HUES48 (cell line): Measurements from ENCODE around the gene CDH18.
A peak's percentile ranks its signal among the peaks of the same experiment; 100 is the strongest.

Source experiments
- H3K27ac ChIP-seq: one replicate; pipeline ENCODE4 v1.7.0; 2013; ENCODE audit warnings: low read depth, low read length, inconsistent platforms
- H3K27me3 ChIP-seq: 2 replicates; pipeline ENCODE4 v1.6.1; 2013; ENCODE audit warnings: mild to moderate bottlenecking, low read length; ENCODE audit not compliant: control insufficient read depth, insufficient read depth
- H3K36me3 ChIP-seq: 2 replicates; pipeline ENCODE4 v1.6.1; 2013; ENCODE audit warnings: low read length; ENCODE audit not compliant: control insufficient read depth, insufficient read depth
- H3K4me1 ChIP-seq: 2 replicates; pipeline ENCODE4 v1.6.1; 2013; ENCODE audit warnings: mild to moderate bottlenecking, low read length; ENCODE audit not compliant: control insufficient read depth, insufficient read depth
- H3K4me3 ChIP-seq: 2 replicates; pipeline ENCODE4 v1.5.1; 2013; ENCODE audit warnings: mild to moderate bottlenecking, low read depth, low read length
- H3K9ac ChIP-seq: 2 replicates; pipeline ENCODE4 v1.6.1; 2013; ENCODE audit warnings: mild to moderate bottlenecking, low read depth, low read length, moderate library complexity
- H3K9me3 ChIP-seq: 2 replicates; pipeline ENCODE4 v1.6.1; 2013; ENCODE audit warnings: low read length; ENCODE audit not compliant: control insufficient read depth, insufficient read depth

The CDH18 gene

GRCh38 chr5:19900269-19900668, 87.7 kb downstream of the CDH18 start:
- Histone ChIP-seq H3K36me3 (no peaks in the 10 kb centered on the region), H3K4me3 (no peak overlapping the region), H3K4me1 (no peaks in the 10 kb centered on the region), H3K9ac (no peak overlapping the region), H3K27me3 (no peaks in the 10 kb centered on the region), H3K9me3 (no peaks in the 10 kb centered on the region), H3K27ac (no peak overlapping the region)

GRCh38 chr5:19891658-19892057, 96.3 kb downstream of the CDH18 start:
- Histone ChIP-seq H3K27ac (no peak overlapping the region), H3K27me3 (no peaks in the 10 kb centered on the region), H3K9me3 (no peaks in the 10 kb centered on the region), H3K4me1 (peaks cover 19% of the 10 kb centered on the region), H3K36me3 (no peaks in the 10 kb centered on the region), H3K9ac (no peak overlapping the region), H3K4me3 (no peak overlapping the region)

GRCh38 chr5:19886123-19886917, 101.7 kb downstream of the CDH18 start:
- no peak overlapping the region for H3K27ac ChIP-seq
- peaks cover 29% of the 10 kb centered on the region for H3K4me1 ChIP-seq
- H3K4me3 ChIP-seq = no peak overlapping the region
- H3K9me3 ChIP-seq = no peaks in the 10 kb centered on the region
- no peaks in the 10 kb centered on the region for H3K36me3 ChIP-seq
- no peak overlapping the region for H3K9ac ChIP-seq
- 0 out of 2 replicates have a peak, but pooled peaks cover 3% of the 10 kb centered on the region for H3K27me3 ChIP-seq

- no peak overlapping the region for H3K4me3 ChIP-seq
- H3K27me3 ChIP-seq = 0 out of 2 replicates have a peak, but pooled peaks cover 3% of the 10 kb centered on the region
- H3K9ac ChIP-seq = no peak overlapping the region
- no peaks in the 10 kb centered on the region for H3K9me3 ChIP-seq
- no peaks in the 10 kb centered on the region for H3K36me3 ChIP-seq
- H3K27ac ChIP-seq = no peak overlapping the region
- H3K4me1 ChIP-seq = peaks cover 39% of the 10 kb centered on the region
Measured at GRCh38 chr5:19885040-19885824, 102.8 kb downstream of the CDH18 start.

- Histone ChIP-seq H3K9ac (no peak overlapping the region), H3K36me3 (no peaks in the 10 kb centered on the region), H3K27me3 (0 out of 2 replicates have a peak, but pooled peaks cover 6% of the 10 kb centered on the region), H3K27ac (peak overlapping the region; percentile 61), H3K9me3 (no peaks in the 10 kb centered on the region), H3K4me1 (peaks cover 50% of the 10 kb centered on the region), H3K4me3 (peak overlapping the region; percentile 15)
Measured at GRCh38 chr5:19880859-19881436, 107.1 kb downstream of the CDH18 start.

GRCh38 chr5:19880458-19880857, 107.5 kb downstream of the CDH18 start:
- H3K27ac ChIP-seq = peak overlapping the region; percentile 61
- H3K36me3 ChIP-seq = no peaks in the 10 kb centered on the region
- no peaks in the 10 kb centered on the region for H3K9me3 ChIP-seq
- peaks cover 46% of the 10 kb centered on the region for H3K4me1 ChIP-seq
- peak overlapping the region; percentile 5; the same call in 1 of the 2 replicates for H3K4me3 ChIP-seq
- H3K9ac ChIP-seq = no peak overlapping the region
- H3K27me3 ChIP-seq = 0 out of 2 replicates have a peak, but pooled peaks cover 6% of the 10 kb centered on the region

- H3K4me3 ChIP-seq = no peak overlapping the region
- no peak overlapping the region for H3K27ac ChIP-seq
- 0 out of 2 replicates have a peak, but pooled peaks cover 3% of the 10 kb centered on the region for H3K27me3 ChIP-seq
Measured at GRCh38 chr5:19874811-19875210, 113.2 kb downstream of the CDH18 start.

GRCh38 chr5:19866090-19866450, 121.9 kb downstream of the CDH18 start:
- Histone ChIP-seq H3K27ac (no peak overlapping the region), H3K9ac (no peak overlapping the region), H3K4me3 (no peak overlapping the region; the same call in 1 of the 2 replicates), H3K27me3 (no peaks in the 10 kb centered on the region), H3K9me3 (no peaks in the 10 kb centered on the region), H3K4me1 (peaks cover 19% of the 10 kb centered on the region), H3K36me3 (no peaks in the 10 kb centered on the region)

More at GRCh38 chr5:19874811-19875210, 113.2 kb downstream of the CDH18 start:
- Histone ChIP-seq H3K9me3 (peaks cover 6% of the 10 kb centered on the region; the same call in 1 of the 2 replicates), H3K36me3 (no peaks in the 10 kb centered on the region), H3K9ac (no peak overlapping the region), H3K4me1 (peaks cover 14% of the 10 kb centered on the region)

- Histone ChIP-seq H3K9ac (no peak overlapping the region), H3K4me1 (peaks cover 19% of the 10 kb centered on the region), H3K4me3 (no peak overlapping the region; the same call in 1 of the 2 replicates)
Measured at GRCh38 chr5:19865336-19866089, 122.5 kb downstream of the CDH18 start.

GRCh38 chr5:19862711-19863110, 125.3 kb downstream of the CDH18 start:
- no peaks in the 10 kb centered on the region for H3K27me3 ChIP-seq
- H3K4me3 ChIP-seq = no peak overlapping the region
- H3K9me3 ChIP-seq = no peaks in the 10 kb centered on the region; the same call in 1 of the 2 replicates
- H3K9ac ChIP-seq = no peak overlapping the region
- H3K27ac ChIP-seq = no peak overlapping the region
- H3K4me1 ChIP-seq = peaks cover 31% of the 10 kb centered on the region
- no peaks in the 10 kb centered on the region for H3K36me3 ChIP-seq

More at GRCh38 chr5:19865336-19866089, 122.5 kb downstream of the CDH18 start:
- Histone ChIP-seq H3K27ac (no peak overlapping the region), H3K9me3 (no peaks in the 10 kb centered on the region), H3K27me3 (no peaks in the 10 kb centered on the region), H3K36me3 (no peaks in the 10 kb centered on the region)
